NOMO-1 treated with dmso at 0.1 percent for 144 hours (cell line): Measurements from ENCODE around the gene TBC1D1.
"Not testable (repeated sequence)": the region's sequence is repeated elsewhere in the genome, so short reads cannot be mapped to it uniquely, and the experiment has no call there.

ENCODE experiments used
- DNase-seq: peaks from one replicate; lab custom pipeline; 2025; ENCODE audit not compliant: unreplicated experiment; lab: John Stamatoyannopoulos, UW

Gene TBC1D1

GRCh38 chr4:37960679-37961450 lies 70.0 kb downstream of the TBC1D1 start:
- no peak for DNase-seq

- DNase-seq = no peak
Measured at GRCh38 chr4:37964734-37965457, 74.0 kb downstream of the TBC1D1 start.

GRCh38 chr4:37966044-37966443 lies 75.2 kb downstream of the TBC1D1 start:
- no peak for DNase-seq

- DNase-seq = no peak
Measured at GRCh38 chr4:37967736-37968135, 76.9 kb downstream of the TBC1D1 start.

- DNase-seq = no peak
Measured at GRCh38 chr4:37968747-37969146, 77.9 kb downstream of the TBC1D1 start.

GRCh38 chr4:37970702-37971101 lies 79.8 kb downstream of the TBC1D1 start:
- no peak for DNase-seq

- DNase-seq = no peak
Measured at GRCh38 chr4:37971202-37971601, 80.3 kb downstream of the TBC1D1 start.

GRCh38 chr4:37973441-37973840 lies 82.6 kb downstream of the TBC1D1 start:
- no peak for DNase-seq

GRCh38 chr4:37975321-37975822 lies 84.5 kb downstream of the TBC1D1 start:
- DNase-seq = not testable (repeated sequence)

GRCh38 chr4:37976507-37976906 lies 85.6 kb downstream of the TBC1D1 start:
- DNase-seq = no peak

- DNase-seq = peak; percentile 86
Measured at GRCh38 chr4:37976991-37977470, 86.1 kb downstream of the TBC1D1 start.

GRCh38 chr4:37977471-37978247 lies 86.8 kb downstream of the TBC1D1 start:
- DNase-seq = peak; percentile 50

GRCh38 chr4:37978248-37978924 lies 87.5 kb downstream of the TBC1D1 start:
- DNase-seq = peak; percentile 36

- DNase-seq = no peak
Measured at GRCh38 chr4:37980246-37980645, 89.4 kb downstream of the TBC1D1 start.

- no peak for DNase-seq
Measured at GRCh38 chr4:37981425-37981824, 90.5 kb downstream of the TBC1D1 start.

GRCh38 chr4:37981844-37982720 lies 91.2 kb downstream of the TBC1D1 start:
- no peak for DNase-seq

- no peak for DNase-seq
Measured at GRCh38 chr4:37982736-37983135, 91.9 kb downstream of the TBC1D1 start.

- DNase-seq = no peak
Measured at GRCh38 chr4:37983951-37984350, 93.1 kb downstream of the TBC1D1 start.

- DNase-seq = no peak
Measured at GRCh38 chr4:37985730-37986275, 94.9 kb downstream of the TBC1D1 start.
